ENCODE results near the gene NHLH1. TPM values are rescaled to one million over a fixed set of nuclear protein-coding genes. Genes with fewer than 3 reads are reported as not detected.

Gene NHLH1
- total RNA-seq, 1 donor from 2014 or later = not detected

GRCh38 chr1:160330119-160330518 is 36.8 kb upstream of the NHLH1 start:
- H3K27ac ChIP-seq = no peak overlapping the region
- TF ChIP-seq POLR2AphosphoS5 (IDR thresholded peaks at IDR 0.05; ENCODE audit: insufficient read depth in 1 of 2, low read depth in 1 of 2) (no peak), POLR2A (IDR thresholded peaks at IDR 0.05) (no peak)

GRCh38 chr1:160332516-160332915 is 34.4 kb upstream of the NHLH1 start:
- Histone ChIP-seq H3K4me3 (no peak overlapping the region), H3K27me3 (no peaks in the 10 kb centered on the region), H3K9me3 (no peaks in the 10 kb centered on the region), H3K36me3 (peaks cover 0 to 93% of the 10 kb centered on the region in 2 donors), H3K27ac (no peak overlapping the region), H3K4me1 (no peaks in the 10 kb centered on the region)
- TF ChIP-seq POLR2A (IDR thresholded peaks at IDR 0.05) = no peak
- no peak for TF ChIP-seq POLR2AphosphoS5 (IDR thresholded peaks at IDR 0.05; ENCODE audit: insufficient read depth in 1 of 2, low read depth in 1 of 2)
- TF ChIP-seq CTCF (IDR thresholded peaks at IDR 0.05) = no peak
- no peak for DNase-seq (ENCODE audit: extremely low spot score in 2 of 2)
- intact Hi-C loops (cut with DNase I) = no loop called here

More at GRCh38 chr1:160330119-160330518, 36.8 kb upstream of the NHLH1 start:
- H3K9me3 ChIP-seq = no peaks in the 10 kb centered on the region
- peaks cover 0 to 96% of the 10 kb centered on the region in 2 donors for H3K36me3 ChIP-seq
- DNase-seq (ENCODE audit: extremely low spot score in 2 of 2) = no peak
- no peaks in the 10 kb centered on the region for H3K27me3 ChIP-seq
- H3K4me3 ChIP-seq = no peak overlapping the region
- intact Hi-C loops (cut with DNase I) = no loop called here
- no peaks in the 10 kb centered on the region for H3K4me1 ChIP-seq

GRCh38 chr1:160338580-160338979 is 28.3 kb upstream of the NHLH1 start:
- peaks cover 0 to 59% of the 10 kb centered on the region in 2 donors for H3K36me3 ChIP-seq
- no peak for TF ChIP-seq POLR2A (IDR thresholded peaks at IDR 0.05)
- H3K27me3 ChIP-seq = no peaks in the 10 kb centered on the region
- DNase-seq (ENCODE audit: extremely low spot score in 2 of 2) = no peak
- H3K4me1 ChIP-seq = peaks cover 32% of the 10 kb centered on the region
- intact Hi-C loops (cut with DNase I) = no loop called here
- no peaks in the 10 kb centered on the region for H3K9me3 ChIP-seq
- no peak overlapping the region for H3K27ac ChIP-seq
- no peak overlapping the region for H3K4me3 ChIP-seq

GRCh38 chr1:160340146-160340545 is 26.7 kb upstream of the NHLH1 start:
- Histone ChIP-seq H3K4me1 (peaks cover 46% of the 10 kb centered on the region), H3K27ac (no peak overlapping the region), H3K9me3 (no peaks in the 10 kb centered on the region), H3K4me3 (no peak overlapping the region), H3K27me3 (no peaks in the 10 kb centered on the region), H3K36me3 (peaks cover 0 to 47% of the 10 kb centered on the region in 2 donors)
- TF ChIP-seq CTCF (IDR thresholded peaks at IDR 0.05) (no peak), POLR2AphosphoS5 (IDR thresholded peaks at IDR 0.05; ENCODE audit: insufficient read depth in 1 of 2, low read depth in 1 of 2) (no peak), POLR2A (IDR thresholded peaks at IDR 0.05) (no peak)
- no peak for DNase-seq (ENCODE audit: extremely low spot score in 2 of 2)
- intact Hi-C loops (cut with DNase I) = no loop called here

GRCh38 chr1:160340866-160341265 is 26.0 kb upstream of the NHLH1 start:
- no peak overlapping the region for H3K27ac ChIP-seq
- intact Hi-C loops (cut with DNase I) = no loop called here
- TF ChIP-seq POLR2AphosphoS5 (IDR thresholded peaks at IDR 0.05; ENCODE audit: insufficient read depth in 1 of 2, low read depth in 1 of 2) (no peak), POLR2A (IDR thresholded peaks at IDR 0.05) (no peak), CTCF (IDR thresholded peaks at IDR 0.05) (no peak)
- H3K36me3 ChIP-seq = peaks cover 0 to 44% of the 10 kb centered on the region in 2 donors
- H3K27me3 ChIP-seq = no peaks in the 10 kb centered on the region
- H3K9me3 ChIP-seq = no peaks in the 10 kb centered on the region
- no peak overlapping the region for H3K4me3 ChIP-seq
- H3K4me1 ChIP-seq = peaks cover 47% of the 10 kb centered on the region
- no peak for DNase-seq (ENCODE audit: extremely low spot score in 2 of 2)

- intact Hi-C loops (cut with DNase I) = no loop called here
- peak overlapping the region; percentile 73 to 93 for H3K4me3 ChIP-seq
- no peaks in the 10 kb centered on the region for H3K9me3 ChIP-seq
- TF ChIP-seq CTCF (IDR thresholded peaks at IDR 0.05) (no peak), POLR2AphosphoS5 (IDR thresholded peaks at IDR 0.05; ENCODE audit: insufficient read depth in 1 of 2, low read depth in 1 of 2) (no peak), POLR2A (IDR thresholded peaks at IDR 0.05) (no peak)
- DNase-seq (ENCODE audit: extremely low spot score in 2 of 2) = no peak
- H3K36me3 ChIP-seq = peaks cover 0 to 33% of the 10 kb centered on the region in 2 donors
- peak overlapping the region; percentile 86 for H3K27ac ChIP-seq
- H3K27me3 ChIP-seq = no peaks in the 10 kb centered on the region
- peaks cover 47% of the 10 kb centered on the region for H3K4me1 ChIP-seq
Observed at GRCh38 chr1:160342526-160342925, 24.3 kb upstream of the NHLH1 start.
